SJSA1 (cell line): ENCODE measurements around the gene CAMTA1. TPM values are rescaled to one million over a fixed set of nuclear protein-coding genes. Genes with fewer than 3 reads are reported as not detected.

Experiments
- DNase-seq, 2 experiments: peaks; one replicate each; pipeline ENCODE4 v3.0.0-alpha.2; 2015 to 2020; ENCODE audit warnings: low spot score in 2 of 2, low read depth in 1 of 2
- H3K27ac ChIP-seq: fragments of 250-450 bp; sonication (Bioruptor Pico); 2 replicates; pipeline ENCODE4 v1.5.1; 2020; ENCODE audit warnings: mild to moderate bottlenecking, moderate library complexity
- H3K27me3 ChIP-seq: fragments of 250-450 bp; sonication (Bioruptor Pico); replicated peaks from 2 replicates; pipeline ENCODE4 v1.5.1; 2020; ENCODE audit warnings: mild to moderate bottlenecking, moderate library complexity
- H3K36me3 ChIP-seq: fragments of 250-450 bp; sonication (Bioruptor Pico); 2 replicates; pipeline ENCODE4 v1.5.1; 2020; ENCODE audit warnings: mild to moderate bottlenecking
- H3K4me1 ChIP-seq: fragments of 250-450 bp; sonication (Bioruptor Pico); replicated peaks from 2 replicates; pipeline ENCODE4 v1.6.1; 2021; ENCODE audit warnings: mild to moderate bottlenecking
- H3K4me3 ChIP-seq: fragments of 250-450 bp; sonication (Bioruptor Pico); 2 replicates; pipeline ENCODE4 v1.5.1; 2020; ENCODE audit warnings: mild to moderate bottlenecking
- H3K9me3 ChIP-seq: fragments of 250-450 bp; sonication (Bioruptor Pico); replicated peaks from 2 replicates; pipeline ENCODE4 v1.5.1; 2020; ENCODE audit warnings: mild to moderate bottlenecking
- total RNA-seq: library from RNA; depleted of rRNA; stranded (reverse); fragments of >200 nt; shearing (Covaris generic); gene quantifications from 2 replicates; pipeline ENCODE4 v1.2.3, GENCODE V29; 2014

CAMTA1 gene
- total RNA-seq, 1 experiment from 2014 or later = 136 TPM

DNA sequence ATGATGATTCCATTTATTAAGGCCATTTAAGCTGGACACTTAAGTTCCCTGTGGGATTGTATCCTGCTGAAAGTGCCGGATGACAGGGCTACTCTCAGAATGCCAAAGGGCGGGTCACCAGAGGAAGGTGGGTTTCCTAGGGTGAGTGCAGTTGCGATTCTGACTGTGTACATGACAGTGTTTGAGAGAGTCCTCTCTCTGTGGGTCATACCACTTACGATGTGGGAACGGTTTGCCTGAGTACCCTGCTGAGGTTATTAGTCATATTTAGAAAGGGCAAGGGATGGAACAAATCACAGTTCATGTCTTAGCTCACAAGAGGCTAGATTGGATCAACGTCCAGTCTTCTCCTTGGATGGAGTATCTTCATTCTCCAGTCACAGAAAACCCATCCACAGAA is 461.9 kb downstream of the CAMTA1 start:
- Histone ChIP-seq H3K9me3 (no peaks in the 10 kb centered on the region), H3K4me3 (no peak overlapping the region), H3K27ac (no peak overlapping the region), H3K27me3 (no peaks in the 10 kb centered on the region), H3K36me3 (no peaks in the 10 kb centered on the region), H3K4me1 (no peaks in the 10 kb centered on the region)
- DNase-seq = no peak

- no peak for DNase-seq
- Histone ChIP-seq H3K9me3 (no peaks in the 10 kb centered on the region), H3K27ac (no peak overlapping the region), H3K4me1 (no peaks in the 10 kb centered on the region; the same call in 1 of the 2 replicates), H3K36me3 (no peaks in the 10 kb centered on the region), H3K27me3 (no peaks in the 10 kb centered on the region), H3K4me3 (no peak overlapping the region)
Observed at GRCh38 chr1:7247791-7248548, 462.7 kb downstream of the CAMTA1 start.

GRCh38 chr1:7248549-7249199 is 463.4 kb downstream of the CAMTA1 start:
- Histone ChIP-seq H3K9me3 (no peaks in the 10 kb centered on the region), H3K36me3 (no peaks in the 10 kb centered on the region), H3K27me3 (no peaks in the 10 kb centered on the region), H3K4me3 (no peak overlapping the region), H3K27ac (no peak overlapping the region), H3K4me1 (no peaks in the 10 kb centered on the region; the same call in 1 of the 2 replicates)
- DNase-seq = no peak

DNA sequence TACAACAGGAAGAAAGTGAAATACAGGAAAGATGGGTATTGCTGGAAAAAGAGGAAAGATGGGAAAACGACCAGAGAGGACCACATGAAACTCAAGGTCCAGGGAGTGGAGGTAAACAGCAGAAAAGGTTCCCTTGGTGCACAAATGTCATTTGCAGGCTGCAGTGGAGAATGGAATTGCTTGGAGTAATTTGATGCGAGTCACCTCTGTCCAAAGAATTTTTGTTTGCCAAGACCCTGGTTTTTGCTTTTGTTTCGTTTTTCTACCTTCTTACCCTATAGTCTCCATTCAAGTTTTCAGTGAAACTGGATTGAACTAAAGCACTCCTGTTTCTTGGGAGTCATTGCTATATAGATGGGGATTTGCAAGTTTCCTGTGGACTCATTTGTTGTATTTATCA is 464.3 kb downstream of the CAMTA1 start:
- no peak for DNase-seq
- no peak overlapping the region for H3K27ac ChIP-seq
- no peaks in the 10 kb centered on the region for H3K9me3 ChIP-seq
- no peaks in the 10 kb centered on the region for H3K36me3 ChIP-seq
- no peak overlapping the region for H3K4me3 ChIP-seq
- H3K27me3 ChIP-seq = no peaks in the 10 kb centered on the region
- H3K4me1 ChIP-seq = no peaks in the 10 kb centered on the region; the same call in 1 of the 2 replicates

DNA sequence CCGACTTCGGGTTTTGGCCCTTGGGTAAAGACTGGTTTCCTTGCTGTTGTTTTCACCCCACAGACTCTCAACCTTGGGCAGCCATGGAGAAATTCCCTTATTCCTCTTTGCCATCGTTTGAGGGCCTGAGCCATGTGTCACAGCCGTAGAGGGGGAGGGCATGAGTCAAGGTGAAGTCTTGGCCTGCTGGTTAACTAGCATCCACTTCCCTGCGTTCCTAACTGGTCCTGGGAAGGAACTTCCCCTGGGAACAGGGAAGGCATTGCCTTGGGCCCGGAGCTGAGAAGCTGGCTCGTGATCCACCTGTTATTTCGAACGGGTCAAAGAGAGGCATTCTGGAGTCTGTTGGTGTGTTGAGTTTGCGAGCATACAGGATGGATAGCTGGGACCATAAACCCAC is 464.9 kb downstream of the CAMTA1 start:
- no peaks in the 10 kb centered on the region; the same call in 1 of the 2 replicates for H3K4me1 ChIP-seq
- H3K9me3 ChIP-seq = no peaks in the 10 kb centered on the region
- no peak overlapping the region for H3K4me3 ChIP-seq
- no peak overlapping the region for H3K27ac ChIP-seq
- H3K36me3 ChIP-seq = no peaks in the 10 kb centered on the region
- H3K27me3 ChIP-seq = no peaks in the 10 kb centered on the region
- no peak for DNase-seq

DNA sequence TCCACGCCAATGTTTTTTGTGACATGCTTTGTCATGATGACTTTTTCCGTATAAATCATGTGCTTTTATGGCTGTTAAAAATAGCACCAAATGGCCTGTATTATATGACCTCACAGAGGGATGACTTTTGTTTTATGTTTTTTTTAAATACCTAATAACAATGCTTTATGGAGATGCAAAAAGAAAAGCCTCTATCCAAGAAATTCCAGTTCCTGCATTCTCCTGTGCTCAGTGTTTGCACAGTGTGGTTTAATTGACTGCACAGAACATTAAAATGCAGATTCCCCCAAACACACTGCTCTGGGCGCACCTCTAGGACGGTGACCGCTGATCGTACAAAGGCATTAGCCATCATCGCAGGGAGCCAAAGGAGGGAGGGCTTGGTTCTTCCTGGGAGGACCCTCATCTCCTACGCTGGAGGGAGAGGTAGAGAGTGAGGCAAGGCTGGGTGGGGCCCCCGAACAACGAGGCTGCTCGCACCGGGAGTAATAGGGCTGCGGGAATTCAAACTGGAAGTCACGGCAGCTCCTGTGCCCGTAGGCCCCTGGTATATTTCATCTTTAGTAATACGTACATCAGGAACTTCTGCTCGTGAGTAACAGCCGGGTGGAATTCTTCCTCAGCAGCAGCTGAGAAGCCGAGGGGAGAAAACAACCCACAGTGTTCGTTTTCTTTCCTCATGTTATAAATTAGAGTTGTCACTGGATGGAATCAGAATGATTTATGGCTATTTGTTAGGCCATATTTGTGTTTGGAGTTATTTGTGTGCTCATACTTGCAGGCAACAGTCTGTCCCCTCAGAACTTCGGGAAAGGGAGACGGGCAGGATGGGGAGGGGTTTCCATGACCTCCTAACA is 465.6 kb downstream of the CAMTA1 start:
- H3K27me3 ChIP-seq = no peaks in the 10 kb centered on the region
- no peak overlapping the region for H3K4me3 ChIP-seq
- no peak for DNase-seq
- H3K36me3 ChIP-seq = no peaks in the 10 kb centered on the region
- no peak overlapping the region for H3K27ac ChIP-seq
- H3K4me1 ChIP-seq = peaks cover 2% of the 10 kb centered on the region; the same call in 1 of the 2 replicates
- H3K9me3 ChIP-seq = no peaks in the 10 kb centered on the region

DNA sequence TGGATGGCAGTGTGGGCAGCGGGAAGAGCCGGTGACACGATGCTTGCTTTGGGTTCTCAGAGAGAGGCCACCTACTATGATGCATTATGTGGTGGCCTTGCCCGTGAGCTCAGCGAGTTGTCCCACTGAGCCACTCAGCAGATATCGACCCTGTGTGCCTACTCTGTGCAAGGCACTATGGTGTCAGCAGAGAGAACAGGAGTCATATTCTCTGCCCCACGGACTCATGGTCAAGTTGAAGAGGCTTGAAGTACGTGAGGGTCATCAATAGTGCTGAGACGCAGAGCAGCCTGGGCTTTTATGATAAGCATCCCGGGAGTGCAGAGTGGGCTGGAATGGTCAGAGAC is 466.2 kb downstream of the CAMTA1 start:
- H3K9me3 ChIP-seq = no peaks in the 10 kb centered on the region
- no peaks in the 10 kb centered on the region for H3K27me3 ChIP-seq
- no peak overlapping the region for H3K4me3 ChIP-seq
- no peaks in the 10 kb centered on the region for H3K36me3 ChIP-seq
- peaks cover 3% of the 10 kb centered on the region; the same call in 1 of the 2 replicates for H3K4me1 ChIP-seq
- DNase-seq = no peak
- H3K27ac ChIP-seq = no peak overlapping the region

DNA sequence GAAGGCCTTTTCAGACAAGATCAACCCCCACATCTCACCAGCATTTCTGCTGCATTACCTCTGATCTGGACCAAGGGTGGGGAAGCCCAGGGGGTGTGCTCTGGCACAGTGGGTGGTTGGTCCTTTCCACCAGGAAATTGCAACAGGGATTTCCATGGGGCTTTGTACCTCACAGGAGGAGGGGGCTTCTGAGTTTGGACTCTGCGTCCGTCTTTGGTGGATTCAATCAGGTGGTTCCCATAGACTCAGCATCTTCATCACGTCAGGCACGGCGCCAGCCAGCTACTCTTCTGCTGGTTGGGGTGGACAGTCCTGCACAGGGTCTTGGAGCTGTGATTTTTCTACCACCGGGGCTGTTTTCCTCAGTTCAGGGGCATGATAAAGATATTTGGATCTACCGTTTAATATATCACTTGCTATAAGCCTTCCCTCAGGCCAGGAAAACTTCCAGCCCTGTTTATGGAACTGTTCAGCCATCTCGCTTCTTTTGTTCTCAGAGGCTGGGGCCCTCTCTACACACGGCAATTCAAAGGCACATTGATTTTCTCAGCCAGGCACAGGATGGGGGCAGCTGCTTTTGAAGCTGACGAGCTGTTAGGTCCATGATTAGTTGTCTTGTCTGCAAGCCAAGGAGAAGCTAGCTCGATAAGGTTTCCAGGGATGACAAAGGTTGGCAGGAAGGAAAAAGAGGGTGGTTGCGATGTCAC is 467.3 kb downstream of the CAMTA1 start:
- H3K36me3 ChIP-seq = no peaks in the 10 kb centered on the region
- no peaks in the 10 kb centered on the region for H3K9me3 ChIP-seq
- no peak overlapping the region for H3K4me3 ChIP-seq
- no peaks in the 10 kb centered on the region for H3K27me3 ChIP-seq
- peaks cover 3% of the 10 kb centered on the region; the same call in 1 of the 2 replicates for H3K4me1 ChIP-seq
- H3K27ac ChIP-seq = no peak overlapping the region
- DNase-seq = no peak

GRCh38 chr1:7253118-7253480 is 467.8 kb downstream of the CAMTA1 start:
- Histone ChIP-seq H3K27ac (no peak overlapping the region), H3K4me3 (no peak overlapping the region), H3K36me3 (no peaks in the 10 kb centered on the region), H3K9me3 (no peaks in the 10 kb centered on the region), H3K27me3 (no peaks in the 10 kb centered on the region), H3K4me1 (peaks cover 3% of the 10 kb centered on the region; the same call in 1 of the 2 replicates)
- no peak for DNase-seq

GRCh38 chr1:7253988-7254587 is 468.8 kb downstream of the CAMTA1 start:
- H3K4me3 ChIP-seq = no peak overlapping the region
- peaks cover 3% of the 10 kb centered on the region; the same call in 1 of the 2 replicates for H3K4me1 ChIP-seq
- no peak for DNase-seq
- H3K27ac ChIP-seq = no peak overlapping the region
- no peaks in the 10 kb centered on the region for H3K36me3 ChIP-seq
- H3K9me3 ChIP-seq = no peaks in the 10 kb centered on the region
- H3K27me3 ChIP-seq = no peaks in the 10 kb centered on the region

DNA sequence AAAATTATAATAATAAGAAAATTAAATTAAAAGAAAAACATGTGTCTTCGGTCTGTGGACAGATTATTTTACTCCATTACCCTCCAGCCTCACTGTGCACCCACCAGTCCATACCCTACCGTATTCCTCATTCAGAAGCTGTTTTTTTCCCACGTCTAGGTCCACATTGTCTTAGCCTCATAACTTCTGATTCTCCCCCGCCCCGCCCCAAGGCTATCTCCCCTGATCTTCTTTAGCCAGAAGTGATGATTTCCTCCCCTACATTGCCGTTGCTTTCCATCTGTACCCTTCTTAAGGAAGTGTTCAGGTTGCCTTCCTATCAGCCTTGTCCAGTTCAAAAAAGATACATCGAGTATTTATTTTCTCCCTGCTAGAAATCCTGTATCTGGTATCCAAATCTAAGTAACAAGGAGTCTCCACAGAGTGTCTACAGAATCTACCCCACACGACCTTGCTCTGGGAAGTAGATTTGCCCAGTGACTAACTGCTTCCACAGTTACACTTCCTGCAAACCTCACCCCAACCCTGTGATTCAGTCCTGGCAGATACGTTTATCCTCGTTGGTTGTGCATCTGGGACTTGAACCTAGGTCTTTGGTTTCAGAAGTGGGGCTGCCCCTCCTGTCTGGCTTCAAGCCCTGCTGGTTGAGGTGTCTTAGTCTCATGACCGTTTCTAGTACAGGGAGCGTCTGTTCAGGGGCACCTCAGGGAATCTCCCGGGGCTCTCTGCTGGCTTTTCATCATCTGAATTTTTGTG is 470.2 kb downstream of the CAMTA1 start:
- Histone ChIP-seq H3K4me3 (no peak overlapping the region), H3K36me3 (no peaks in the 10 kb centered on the region), H3K4me1 (peaks cover 3% of the 10 kb centered on the region; the same call in 1 of the 2 replicates), H3K9me3 (no peaks in the 10 kb centered on the region), H3K27me3 (no peaks in the 10 kb centered on the region), H3K27ac (no peak overlapping the region)
- DNase-seq = no peak

DNA sequence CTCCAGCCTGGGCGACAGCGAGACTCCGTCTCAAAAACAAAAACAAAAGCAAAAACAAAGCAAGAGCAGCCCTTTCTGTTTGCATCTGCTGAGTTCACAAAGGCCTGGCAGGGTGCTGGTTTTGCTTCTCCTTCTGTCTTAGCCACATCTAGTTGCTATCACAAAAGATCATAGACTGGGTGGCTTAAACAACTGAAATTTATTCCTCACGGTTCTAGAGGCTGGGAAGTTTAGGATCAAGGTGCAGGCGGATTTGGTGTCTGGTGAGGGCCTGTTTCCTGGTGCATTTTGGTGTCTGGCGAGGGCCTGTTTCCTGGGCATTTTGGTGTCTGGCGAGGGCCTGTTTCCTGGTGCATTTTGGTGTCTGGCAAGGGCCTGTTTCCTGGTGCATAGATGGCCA is 471.3 kb downstream of the CAMTA1 start:
- H3K4me1 ChIP-seq = peaks cover 3% of the 10 kb centered on the region; the same call in 1 of the 2 replicates
- H3K27me3 ChIP-seq = no peaks in the 10 kb centered on the region
- DNase-seq = no peak
- no peak overlapping the region for H3K27ac ChIP-seq
- no peaks in the 10 kb centered on the region for H3K9me3 ChIP-seq
- no peak overlapping the region for H3K4me3 ChIP-seq
- no peaks in the 10 kb centered on the region for H3K36me3 ChIP-seq
